Raji (cell line): ENCODE results near the gene SMG6.
A peak's percentile ranks its signal among the peaks of the same experiment; 100 is the strongest.

Source experiments
- POLR2A ChIP-seq: IDR thresholded peaks from 2 replicates; pipeline ENCODE4 v1.6.1; 2011; ENCODE audit warnings: low read depth, low read length, control low read depth; ENCODE audit not compliant: insufficient read depth

The SMG6 gene

DNA sequence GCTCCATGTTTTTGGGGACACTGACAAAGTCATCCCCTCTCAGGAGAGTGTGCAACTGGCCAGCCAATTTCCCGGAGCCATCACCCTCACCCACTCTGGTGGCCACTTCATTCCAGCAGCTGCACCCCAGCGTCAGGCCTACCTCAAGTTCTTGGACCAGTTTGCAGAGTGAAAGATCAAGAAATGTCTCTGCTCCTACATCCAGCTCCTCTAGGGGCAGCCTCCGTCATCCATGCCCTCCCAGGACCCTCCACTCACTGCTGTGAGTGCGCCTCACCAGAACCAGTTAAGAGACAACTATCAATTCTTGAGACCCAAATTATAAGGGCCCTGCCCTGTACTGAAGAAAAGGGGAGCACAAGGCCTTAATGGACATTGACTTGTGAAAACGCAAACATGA lies 260.7 kb downstream of the SMG6 start:
- no peak for TF ChIP-seq POLR2A

DNA sequence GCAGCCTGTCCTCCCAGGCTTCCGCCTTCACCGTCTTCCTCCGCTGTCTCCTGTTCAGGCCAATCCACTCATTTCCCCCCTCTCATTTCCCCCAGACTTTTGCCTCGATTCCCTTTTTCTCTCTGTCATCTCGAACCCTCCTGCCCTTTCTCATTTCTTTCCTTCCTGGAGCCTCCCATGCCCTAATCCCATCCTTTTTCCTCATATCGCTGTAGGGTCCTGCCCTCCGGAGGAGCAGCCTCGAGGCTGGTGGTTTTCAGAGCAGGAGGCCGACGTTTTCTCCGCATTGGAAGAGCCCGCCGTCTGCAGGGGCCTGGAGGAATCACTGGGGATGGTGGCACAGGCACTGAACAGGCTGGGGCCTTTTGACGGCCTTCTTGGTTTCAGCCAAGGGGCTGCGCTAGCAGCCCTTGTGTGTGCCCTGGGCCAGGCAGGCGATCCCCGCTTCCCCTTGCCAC lies 261.2 kb downstream of the SMG6 start:
- TF ChIP-seq POLR2A: no peak

DNA sequence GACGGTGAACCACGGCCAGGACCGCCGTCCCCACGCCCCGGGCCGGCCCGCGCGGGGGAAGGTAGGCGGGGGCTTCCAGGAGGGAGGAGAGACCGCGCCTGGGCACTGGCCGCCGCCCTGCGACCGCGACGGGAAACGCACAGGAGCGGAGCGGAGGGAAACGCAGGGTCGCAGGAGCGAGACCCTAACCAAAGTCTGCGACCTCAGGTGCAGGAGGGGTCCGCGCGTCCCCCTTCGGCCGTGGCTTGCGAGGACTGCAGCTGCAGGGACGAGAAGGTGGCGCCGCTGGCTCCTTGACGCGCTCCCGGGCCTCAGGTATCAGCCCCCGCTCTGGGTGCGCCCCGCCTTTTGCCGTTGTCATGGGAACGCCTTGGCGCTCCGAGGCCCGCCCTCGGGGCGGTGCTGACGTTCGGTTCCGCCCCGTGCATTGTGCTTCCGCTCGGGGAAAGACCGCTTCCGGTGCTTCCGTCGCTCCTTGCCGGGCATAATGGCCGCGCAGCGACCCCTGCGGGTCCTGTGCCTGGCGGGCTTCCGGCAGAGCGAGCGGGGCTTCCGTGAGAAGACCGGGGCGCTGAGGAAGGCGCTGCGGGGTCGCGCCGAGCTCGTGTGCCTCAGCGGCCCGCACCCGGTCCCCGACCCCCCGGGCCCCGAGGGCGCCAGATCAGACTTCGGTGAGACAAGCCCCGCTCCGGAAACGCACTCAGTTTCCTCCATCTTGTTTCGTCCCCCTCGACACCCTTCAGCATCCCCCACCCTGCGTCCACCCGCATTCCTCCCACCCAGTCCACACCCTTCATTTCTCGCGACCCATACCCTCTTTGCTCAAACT lies 261.8 kb downstream of the SMG6 start, which contains the start of gene OVCA2:
Gene OVCA2, plus strand, starts transcription at position 462 of the 829 bp plus-strand sequence. Its CDS starts 26 bp downstream, at position 488.
- TF ChIP-seq POLR2A: peak; percentile 69

DNA sequence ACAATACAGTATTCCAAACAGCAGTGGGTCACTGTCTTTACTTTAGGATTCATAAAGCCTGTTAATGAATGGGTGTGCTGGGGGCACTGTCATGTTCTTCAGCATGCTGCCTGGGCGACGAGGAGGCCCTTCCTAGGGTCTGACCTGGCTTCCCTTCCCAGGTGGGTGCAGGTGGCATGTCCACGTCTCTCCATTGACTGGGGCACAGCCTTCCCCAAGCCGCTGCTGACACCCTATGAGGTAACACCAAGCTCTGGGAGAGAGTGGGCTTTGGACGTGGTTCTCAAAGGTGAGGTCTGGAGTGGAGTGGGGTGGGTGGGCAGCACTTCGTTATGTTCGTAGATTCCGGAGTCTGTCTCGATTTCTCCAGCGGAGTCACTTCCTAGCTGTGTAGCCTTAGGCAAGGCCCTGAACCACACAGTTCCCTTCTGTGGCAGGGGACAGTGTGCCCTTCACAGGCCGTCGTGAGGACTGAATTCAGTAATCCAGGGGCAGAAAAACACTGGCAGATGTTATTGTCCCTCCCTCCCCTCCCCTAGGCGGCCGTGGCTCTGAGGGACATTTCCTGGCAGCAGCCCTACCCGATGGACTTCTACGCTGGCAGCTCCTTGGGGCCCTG lies 262.5 kb downstream of the SMG6 start:
- TF ChIP-seq POLR2A: no peak

DNA sequence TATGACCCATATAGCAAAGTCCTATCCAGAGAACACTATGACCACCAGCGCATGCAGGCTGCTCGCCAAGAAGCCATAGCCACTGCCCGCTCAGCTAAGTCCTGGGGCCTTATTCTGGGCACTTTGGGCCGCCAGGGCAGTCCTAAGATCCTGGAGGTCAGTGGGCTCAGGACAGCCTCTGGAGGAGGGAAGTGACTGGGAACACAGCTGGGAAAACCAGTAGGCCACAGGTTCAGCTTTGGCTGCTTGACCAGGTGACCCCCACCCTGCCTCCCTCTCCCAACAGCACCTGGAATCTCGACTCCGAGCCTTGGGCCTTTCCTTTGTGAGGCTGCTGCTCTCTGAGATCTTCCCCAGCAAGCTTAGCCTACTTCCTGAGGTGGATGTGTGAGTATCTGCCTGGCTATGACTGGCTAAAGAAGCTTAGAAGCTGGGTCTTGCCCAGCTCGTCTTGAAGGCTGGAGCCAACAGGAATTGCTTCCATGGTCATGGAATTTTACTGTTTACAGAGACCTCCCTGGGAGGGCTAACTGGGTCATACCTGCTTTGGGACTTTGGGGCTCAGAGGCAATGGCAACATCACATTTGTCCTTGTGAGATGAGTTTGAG lies 263.3 kb downstream of the SMG6 start:
- TF ChIP-seq POLR2A: no peak

DNA sequence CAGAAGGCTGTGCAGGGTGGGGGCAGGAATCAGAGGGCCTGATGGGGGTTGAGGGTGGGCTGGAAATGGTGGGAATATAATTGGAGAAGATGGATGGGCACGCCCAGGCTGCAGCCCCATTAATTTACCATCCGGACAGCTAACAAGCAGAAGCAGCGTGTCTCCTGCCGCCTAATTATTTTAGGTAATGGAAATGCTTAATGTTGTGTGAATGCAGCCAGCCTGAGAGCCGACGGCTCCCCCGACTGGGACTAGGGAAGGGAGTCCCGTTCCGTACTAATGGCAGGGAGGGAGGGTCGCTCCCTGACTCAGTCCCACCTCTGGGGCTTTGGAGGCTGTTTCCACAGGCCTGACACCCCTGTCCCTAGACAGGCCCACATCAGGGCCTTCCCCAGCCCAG lies 266.4 kb downstream of the SMG6 start:
- TF ChIP-seq POLR2A: no peak

DNA sequence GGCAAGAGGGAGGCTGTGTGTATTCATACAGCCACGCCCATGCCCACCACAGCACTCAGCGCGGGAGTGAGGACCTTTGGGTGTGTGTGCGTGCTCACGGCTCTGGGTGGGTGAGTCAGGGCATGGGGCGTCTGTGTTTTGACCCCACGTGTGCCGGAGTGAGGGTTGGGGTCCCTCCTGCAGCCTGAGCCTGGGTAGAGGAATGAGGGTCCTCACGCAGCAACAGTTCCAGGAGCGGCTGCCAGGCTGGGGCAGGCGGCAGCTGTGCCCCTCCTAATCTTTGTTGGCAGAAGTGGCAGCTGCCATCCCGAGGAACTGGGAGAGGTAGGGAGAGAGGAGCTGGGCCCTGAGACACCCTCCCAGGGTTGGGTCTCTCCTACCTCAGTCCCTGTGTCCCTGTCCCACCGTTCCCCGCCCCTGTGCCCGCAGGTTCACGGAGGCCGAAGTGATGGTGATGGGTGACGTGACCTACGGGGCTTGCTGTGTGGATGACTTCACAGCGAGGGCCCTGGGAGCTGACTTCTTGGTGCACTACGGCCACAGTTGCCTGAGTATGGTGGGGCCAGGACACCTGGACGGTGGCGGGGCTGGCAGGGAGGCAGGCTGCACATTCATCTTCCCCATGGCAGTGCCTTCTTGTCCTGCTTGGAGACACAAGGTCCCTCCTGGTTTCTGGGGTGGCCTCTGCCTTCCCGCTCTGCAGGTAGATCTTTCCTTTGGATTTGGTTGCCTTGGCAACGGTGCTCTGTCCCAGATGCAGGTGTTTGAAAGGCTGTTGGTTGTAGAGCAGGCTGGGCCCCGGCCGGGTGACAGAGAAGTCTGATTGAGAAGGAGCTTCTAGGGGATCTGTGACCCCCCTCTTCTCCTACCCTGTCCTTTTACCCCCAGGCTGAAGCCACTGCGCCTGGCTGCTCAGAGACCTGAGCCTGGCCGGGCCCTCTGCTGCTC lies 267.8 kb downstream of the SMG6 start:
- TF ChIP-seq POLR2A: no peak

DNA sequence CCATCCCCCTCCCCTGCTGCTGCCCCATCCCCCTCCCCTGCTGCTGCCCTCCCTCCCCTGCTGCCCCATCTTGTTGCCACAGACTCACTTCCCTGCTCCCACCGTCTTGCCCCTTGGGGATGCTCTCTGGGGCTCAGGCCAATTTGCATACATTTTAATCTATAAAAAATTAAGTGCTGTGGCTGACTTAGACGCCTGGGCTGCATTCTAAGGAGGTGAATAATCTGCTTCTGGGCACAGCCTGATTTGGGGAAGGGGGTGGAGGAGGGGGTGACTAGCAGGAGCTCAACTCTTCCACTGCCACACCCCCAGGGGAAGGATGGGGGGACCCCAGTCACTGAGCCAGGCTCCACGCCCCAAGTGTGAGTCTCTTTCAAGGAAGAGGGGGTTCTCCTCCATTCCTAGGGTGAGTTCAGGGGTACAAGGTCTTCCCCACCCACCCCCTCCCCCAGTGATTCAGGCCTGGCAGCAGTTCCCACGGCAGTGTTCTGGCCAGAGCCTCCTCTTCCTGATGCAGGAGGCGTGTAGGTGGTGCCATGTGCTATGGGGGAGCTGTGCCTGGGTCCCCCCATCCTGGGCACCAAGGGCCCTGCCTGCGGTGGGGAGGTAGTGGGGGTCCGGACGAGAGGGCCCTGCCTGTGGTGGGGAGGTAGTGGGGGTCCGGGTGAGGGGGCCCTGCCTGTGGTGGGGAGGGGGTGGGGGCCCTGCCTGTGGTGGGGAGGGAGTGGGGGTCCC lies 268.6 kb downstream of the SMG6 start:
- no peak for TF ChIP-seq POLR2A

DNA sequence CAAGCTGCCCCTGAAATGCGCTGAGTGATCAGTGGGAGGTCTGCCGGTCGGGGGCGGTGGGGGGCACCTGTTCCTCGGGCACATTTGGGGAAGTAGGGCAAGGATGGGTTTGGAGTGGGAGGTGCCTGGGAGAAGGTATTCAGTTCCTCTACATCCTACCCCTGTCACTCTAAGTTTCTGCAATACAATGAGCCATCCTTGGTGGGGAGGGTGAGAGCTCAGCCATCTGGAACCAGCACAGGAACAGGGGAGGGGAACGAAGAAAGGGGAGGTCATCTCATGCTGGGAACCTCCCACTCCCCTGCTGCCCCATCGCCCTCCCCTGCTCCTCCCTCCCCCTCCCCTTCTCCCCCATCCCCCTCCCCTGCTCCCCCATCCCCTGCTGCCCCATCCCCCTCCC lies 269.4 kb downstream of the SMG6 start:
- no peak for TF ChIP-seq POLR2A

DNA sequence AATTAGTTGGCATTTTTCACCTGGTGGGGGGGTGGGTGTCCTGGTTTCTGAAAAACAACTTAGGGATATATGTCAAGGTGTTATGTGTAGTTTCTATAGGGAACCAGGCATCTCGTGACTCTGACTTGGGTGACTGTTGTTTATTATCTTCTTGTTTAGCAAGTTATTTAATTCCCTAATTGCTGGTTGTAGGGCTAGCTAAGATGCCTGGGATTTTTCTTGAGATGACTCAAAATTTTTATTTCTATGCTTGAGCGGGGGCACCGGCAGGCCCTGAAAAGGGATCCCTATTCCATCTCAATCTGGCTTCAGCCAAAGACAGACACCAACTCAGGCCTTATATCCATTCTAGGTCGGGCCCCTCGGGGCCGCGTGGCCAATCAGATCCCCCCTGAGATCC lies 270.4 kb downstream of the SMG6 start:
- TF ChIP-seq POLR2A: no peak

DNA sequence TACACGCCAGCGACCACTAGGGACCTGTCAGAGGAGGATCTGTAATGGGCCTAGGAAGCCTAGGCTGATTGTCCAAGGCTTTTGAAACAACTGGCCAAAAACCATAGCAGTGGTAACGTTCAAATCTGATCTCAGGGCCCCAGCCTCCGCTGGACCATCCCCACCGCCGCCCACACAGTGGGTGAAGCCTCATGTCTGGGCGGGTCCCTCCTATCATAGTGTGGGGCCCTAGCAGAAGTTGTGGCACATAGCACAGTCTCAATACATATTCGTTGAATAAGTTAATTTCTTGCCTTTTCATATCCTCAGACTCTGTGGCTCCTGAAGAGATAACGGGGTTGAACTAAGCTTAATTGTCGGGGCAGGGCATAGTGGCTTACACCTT lies 272.8 kb downstream of the SMG6 start:
- TF ChIP-seq POLR2A: no peak

DNA sequence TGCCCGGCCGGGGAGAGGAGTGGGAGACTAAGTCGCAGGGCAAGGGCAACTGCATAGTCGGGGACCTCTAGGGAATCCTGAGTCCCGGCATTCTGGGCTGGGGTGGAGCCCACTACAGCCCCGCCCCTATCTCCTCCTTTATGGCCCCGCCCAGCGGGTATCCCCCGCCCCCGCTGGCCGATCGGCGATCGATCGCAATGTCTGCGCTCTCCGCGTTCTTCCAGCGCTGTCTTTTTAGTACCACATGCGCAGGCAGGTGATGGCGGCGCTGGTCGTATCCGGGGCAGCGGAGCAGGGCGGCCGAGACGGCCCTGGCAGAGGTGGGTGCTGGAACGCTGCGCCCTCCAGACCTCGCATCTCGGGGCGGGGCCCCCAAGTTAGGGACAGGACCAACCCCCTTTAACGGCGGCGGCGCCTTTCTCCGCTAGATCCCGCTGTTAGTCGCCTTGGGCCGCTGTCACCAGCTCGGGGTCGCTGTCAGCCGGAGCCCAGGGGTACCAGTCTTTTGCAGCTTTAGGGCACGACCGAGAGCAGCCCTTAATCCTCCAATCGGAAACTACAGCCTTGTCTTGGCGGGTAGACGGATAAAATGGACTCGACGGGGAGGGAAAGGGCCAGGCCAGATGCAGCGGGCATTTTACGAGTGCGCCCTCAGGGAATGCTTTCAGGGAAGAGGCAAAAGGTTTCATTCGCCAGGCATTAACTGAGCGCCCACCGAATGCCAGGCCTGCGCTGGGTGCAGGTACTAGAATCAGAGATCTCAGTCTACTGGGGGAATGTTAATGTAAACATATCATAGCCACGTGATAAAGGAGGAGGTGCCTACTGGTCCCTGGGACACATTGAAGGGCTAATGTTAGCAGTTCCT lies 273.4 kb downstream of the SMG6 start, which contains the start of gene DPH1:
Gene DPH1, plus strand, starts transcription at position 243 of the 868 bp plus-strand sequence. Its CDS starts 17 bp downstream, at position 260.
- TF ChIP-seq POLR2A: peak; percentile 71

DNA sequence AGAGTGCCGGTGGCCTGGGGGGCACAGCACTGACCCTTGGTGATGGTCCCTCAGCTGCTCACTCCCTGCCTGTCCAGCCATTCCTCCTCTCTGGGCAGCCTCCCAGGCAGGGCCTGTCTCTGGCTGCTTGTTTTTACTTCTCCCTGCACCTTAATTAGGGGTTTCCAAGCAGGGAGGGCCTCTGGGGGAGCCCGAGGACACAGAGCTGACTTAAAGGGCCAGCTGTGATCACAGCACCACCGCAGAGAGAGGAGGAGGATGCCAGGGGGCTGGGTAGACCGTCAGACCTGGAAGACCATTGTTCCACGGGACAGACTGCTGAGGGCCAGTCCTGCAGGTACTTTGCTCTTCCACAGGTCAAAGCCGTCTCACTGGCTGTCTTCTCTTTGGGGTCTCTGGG lies 274.8 kb downstream of the SMG6 start:
- no peak for TF ChIP-seq POLR2A

DNA sequence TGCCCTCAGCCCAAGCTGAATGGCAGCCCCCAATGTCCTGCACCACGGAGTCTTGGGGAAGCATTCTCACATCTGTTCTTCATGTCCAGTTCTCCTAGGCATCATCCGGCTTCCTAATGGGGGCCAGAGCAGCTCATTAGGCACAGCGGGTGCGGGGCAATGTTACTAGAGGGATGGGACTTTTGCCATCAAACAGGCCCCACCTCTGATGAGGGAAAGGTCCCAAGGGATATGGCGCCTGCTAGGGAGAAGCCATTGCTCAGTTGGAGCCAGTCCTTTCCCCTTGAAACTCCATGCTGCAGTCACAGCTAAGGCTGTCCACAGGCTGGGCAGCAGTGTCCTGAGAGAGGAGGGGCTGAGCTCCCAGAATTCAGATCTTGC lies 275.4 kb downstream of the SMG6 start:
- no peak for TF ChIP-seq POLR2A
